ENCODE data around the gene RUNX1. TPM values are rescaled to one million over a fixed set of nuclear protein-coding genes. Genes with fewer than 3 reads are reported as not detected.
A peak's percentile ranks its signal among the peaks of the same experiment; 100 is the strongest.

RUNX1 gene
- total and polyA plus RNA-seq, 4 donors: 23.3 to 100 (median 33.4) TPM

- peaks cover 0 to 3% (median 0%) of the 10 kb centered on the region in 3 donors for H3K27me3 ChIP-seq (ENCODE audit: control insufficient read depth in 3 of 3, insufficient read depth in 3 of 3, low read length in 2 of 3)
- H3K4me3 ChIP-seq: no peak overlapping the region
- no peaks in the 10 kb centered on the region for H3K36me3 ChIP-seq (ENCODE audit: control insufficient read depth in 4 of 4, insufficient read depth in 4 of 4, low read length in 4 of 4)
- ATAC-seq (ENCODE audit: insufficient read depth, low FRiP score) (no peak), DNase-seq (peak; percentile 31 to 81 (median 81))
- no peak for TF ChIP-seq CTCF (IDR thresholded peaks at IDR 0.05; ENCODE audit: control extremely low read depth, extremely low read depth)
- H3K9ac ChIP-seq (ENCODE audit: insufficient read depth in 1 of 2, low read length in 2 of 2): no peak overlapping the region
- H3K9me3 ChIP-seq (ENCODE audit: control insufficient read depth in 4 of 4, insufficient read depth in 3 of 4, low read length in 3 of 4): no peaks in the 10 kb centered on the region
- no peak overlapping the region for H3K27ac ChIP-seq (ENCODE audit: low read depth in 1 of 2, low read length in 1 of 2)
- peaks cover 0 to 16% (median 3%) of the 10 kb centered on the region in 5 donors for H3K4me1 ChIP-seq (ENCODE audit: control insufficient read depth in 5 of 5, insufficient read depth in 5 of 5, low read length in 5 of 5)
- WGBS, 2 donors: 83 to 89% methylated on average over 4 of the region's 4 CpGs
These were observed 112.1 kb downstream of the RUNX1 start for GRCh38 chr21:34936883-34937563.

- no peaks in the 10 kb centered on the region for H3K36me3 ChIP-seq (ENCODE audit: control insufficient read depth in 4 of 4, insufficient read depth in 4 of 4, low read length in 4 of 4)
- DNase-seq (peak in 2 of 3 donors; percentile 50 to 53), ATAC-seq (ENCODE audit: insufficient read depth, low FRiP score) (no peak)
- no peaks in the 10 kb centered on the region for H3K9me3 ChIP-seq (ENCODE audit: control insufficient read depth in 4 of 4, insufficient read depth in 3 of 4, low read length in 3 of 4)
- peaks cover 0 to 3% (median 0%) of the 10 kb centered on the region in 3 donors for H3K27me3 ChIP-seq (ENCODE audit: control insufficient read depth in 3 of 3, insufficient read depth in 3 of 3, low read length in 2 of 3)
- no peak overlapping the region for H3K4me3 ChIP-seq
- H3K4me1 ChIP-seq (ENCODE audit: control insufficient read depth in 5 of 5, insufficient read depth in 5 of 5, low read length in 5 of 5): peaks cover 0 to 16% (median 3%) of the 10 kb centered on the region in 5 donors
- H3K9ac ChIP-seq (ENCODE audit: insufficient read depth in 1 of 2, low read length in 2 of 2): peak overlapping the region in 1 of 2 donors; percentile 8
- WGBS, 2 donors: 52 to 54% methylated on average over 11 of the region's 11 CpGs
- no peak for TF ChIP-seq CTCF (IDR thresholded peaks at IDR 0.05; ENCODE audit: control extremely low read depth, extremely low read depth)
- no peak overlapping the region for H3K27ac ChIP-seq (ENCODE audit: low read depth in 1 of 2, low read length in 1 of 2)
These were observed 112.7 kb downstream of the RUNX1 start for GRCh38 chr21:34936371-34936789.

- ATAC-seq (ENCODE audit: insufficient read depth, low FRiP score) (no peak), DNase-seq (peak in 1 of 3 donors; percentile 26)
- Histone ChIP-seq H3K27ac (ENCODE audit: low read depth in 1 of 2, low read length in 1 of 2) (no peak overlapping the region), H3K4me1 (ENCODE audit: control insufficient read depth in 5 of 5, insufficient read depth in 5 of 5, low read length in 5 of 5) (peaks cover 0 to 16% (median 3%) of the 10 kb centered on the region in 5 donors), H3K9ac (ENCODE audit: insufficient read depth in 1 of 2, low read length in 2 of 2) (no peak overlapping the region), H3K9me3 (ENCODE audit: control insufficient read depth in 4 of 4, insufficient read depth in 3 of 4, low read length in 3 of 4) (no peaks in the 10 kb centered on the region), H3K36me3 (ENCODE audit: control insufficient read depth in 4 of 4, insufficient read depth in 4 of 4, low read length in 4 of 4) (no peaks in the 10 kb centered on the region), H3K27me3 (ENCODE audit: control insufficient read depth in 3 of 3, insufficient read depth in 3 of 3, low read length in 2 of 3) (no peaks in the 10 kb centered on the region), H3K4me3 (no peak overlapping the region)
- no peak for TF ChIP-seq CTCF (IDR thresholded peaks at IDR 0.05; ENCODE audit: control extremely low read depth, extremely low read depth)
- WGBS, 2 donors: 66 to 75% methylated on average over 4 of the region's 4 CpGs
These were observed 113.2 kb downstream of the RUNX1 start for GRCh38 chr21:34935898-34936297.

Data from lung (tissue), 12 donors.